B cell (primary cell): ENCODE data around the gene TCERG1L. TPM values are rescaled to one million over a fixed set of nuclear protein-coding genes. Genes with fewer than 3 reads are reported as not detected.
A peak's percentile ranks its signal among the peaks of the same experiment; 100 is the strongest.

Experiments
- ATAC-seq: fragments of 200-7000 bp; cut with Tn5 transposase; one replicate; pipeline ENCODE4 v1.10.0; 2021; ENCODE audit warnings: low read depth, mild to moderate bottlenecking, moderate number of reproducible peaks, moderate library complexity
- CTCF ChIA-PET: fragments of 350-600 bp; sonication (Branson Sonifier 250); formaldehyde crosslinking; loops from one replicate; lab custom pipeline; 2021; ENCODE audit warnings: antibody characterized with exemption, inconsistent platforms; lab: Charles Lee
- POLR2A ChIA-PET: fragments of 350-600 bp; sonication (Branson Sonifier 250); formaldehyde crosslinking; loops from one replicate; lab custom pipeline; 2021; ENCODE audit warnings: antibody characterized with exemption; lab: Charles Lee
- DNase-seq: peaks from one replicate; pipeline ENCODE4 v3.0.0; 2013
- H2AFZ ChIP-seq: 2 replicates; pipeline ENCODE4 v1.6.1; 2012; ENCODE audit warnings: mild to moderate bottlenecking, low read depth, low read length; ENCODE audit not compliant: insufficient read depth, poor library complexity, severe bottlenecking
- H3K27ac ChIP-seq, 2 donors: 1 replicate in 1 of 2; 2 replicates in 1 of 2; pipeline ENCODE4 v1.5.1; 2012 to 2013; ENCODE audit warnings: low read length in 2 of 2, mild to moderate bottlenecking in 2 of 2, moderate library complexity in 1 of 2
- H3K27me3 ChIP-seq, 4 experiments: fragments of 200-600 bp in 1 of 4; sonication (generic) in 1 of 4; replicated peaks in 1 of 4; 1 replicate in 2 of 4; 2 replicates in 2 of 4; pipeline versions ENCODE4 v1.6.1 to v1.7.0; 2013 to 2016; ENCODE audit warnings: low read length in 3 of 4, mild to moderate bottlenecking in 2 of 4, mixed read lengths in 1 of 4, moderate library complexity in 1 of 4; ENCODE audit not compliant: insufficient read depth in 4 of 4, control insufficient read depth in 3 of 4; ENCODE audit errors: control extremely low read depth in 1 of 4
- H3K36me3 ChIP-seq, 2 experiments: replicated peaks in 1 of 2; 1 replicate in 1 of 2; 2 replicates in 1 of 2; pipeline versions ENCODE4 v1.6.1 to v1.7.1; 2013; ENCODE audit warnings: low read length in 1 of 2; ENCODE audit not compliant: insufficient read depth in 2 of 2, control insufficient read depth in 1 of 2; ENCODE audit errors: control extremely low read depth in 1 of 2, extremely low read depth in 1 of 2
- H3K4me1 ChIP-seq, 2 donors: fragments of 200-600 bp in 1 of 2; sonication (generic) in 1 of 2; 1 replicate in 1 of 2; 2 replicates in 1 of 2; pipeline versions ENCODE4 v1.5.1 to v1.6.1; 2013 to 2017; ENCODE audit warnings: low read length in 2 of 2; ENCODE audit not compliant: control insufficient read depth in 2 of 2, insufficient read depth in 2 of 2
- H3K4me2 ChIP-seq: replicated peaks from 2 replicates; pipeline ENCODE3; 2012; ENCODE audit warnings: mild to moderate bottlenecking, low read depth, low read length; ENCODE audit not compliant: poor library complexity, severe bottlenecking
- H3K4me3 ChIP-seq, 5 experiments: fragments of 200-600 bp in 1 of 5; sonication (generic) in 1 of 5; 1 replicate in 3 of 5; 2 replicates in 2 of 5; pipeline versions ENCODE4 v1.5.1 to v1.7.0; 2011 to 2016; ENCODE audit warnings: low read length in 4 of 5, mild to moderate bottlenecking in 4 of 5, low read depth in 2 of 5, control low read depth in 1 of 5, moderate library complexity in 1 of 5; ENCODE audit not compliant: insufficient read depth in 1 of 5; ENCODE audit errors: control extremely low read depth in 1 of 5, extremely low read depth in 1 of 5
- H3K79me2 ChIP-seq: fragments of 200-600 bp; sonication (generic); one replicate; pipeline ENCODE4 v1.6.0; 2016; ENCODE audit warnings: low read length; ENCODE audit not compliant: control insufficient read depth, insufficient read depth
- H3K9ac ChIP-seq: fragments of 200-600 bp; sonication (generic); 2 replicates; pipeline ENCODE4 v1.6.1; 2017; ENCODE audit warnings: mild to moderate bottlenecking, low read length, moderate library complexity
- H3K9me3 ChIP-seq, 3 donors: one replicate each; pipeline versions ENCODE4 v1.6.1 to v1.7.1; 2013; ENCODE audit warnings: low read length in 2 of 3; ENCODE audit not compliant: control insufficient read depth in 2 of 3, insufficient read depth in 1 of 3; ENCODE audit errors: control extremely low read depth in 1 of 3
- H4K20me1 ChIP-seq: 2 replicates; pipeline ENCODE4 v1.6.0; 2012; ENCODE audit warnings: mild to moderate bottlenecking, low read length; ENCODE audit not compliant: insufficient read depth, control insufficient read depth, poor library complexity, severe bottlenecking
- H3K27ac Mint-ChIP-seq: one replicate; pipeline ENCODE4 v1.8.0; 2021; ENCODE audit warnings: mixed read lengths
- H3K27me3 Mint-ChIP-seq: one replicate; pipeline ENCODE4 v1.8.0; 2021; ENCODE audit warnings: mixed read lengths
- H3K4me1 Mint-ChIP-seq: one replicate; pipeline ENCODE4 v1.8.0; 2021; ENCODE audit warnings: mixed read lengths
- H3K4me3 Mint-ChIP-seq: one replicate; pipeline ENCODE4 v1.8.0; 2021; ENCODE audit warnings: mixed read lengths
- H3K9me3 Mint-ChIP-seq: one replicate; pipeline ENCODE4 v1.8.0; 2022; ENCODE audit warnings: mixed read lengths; ENCODE audit not compliant: insufficient read depth
- EZH2 ChIP-seq: IDR thresholded peaks from 2 replicates; pipeline ENCODE4 v1.6.1; 2012; ENCODE audit warnings: borderline replicate concordance, low read depth, mild to moderate bottlenecking, moderate library complexity, low read length; ENCODE audit not compliant: insufficient read depth, poor library complexity, severe bottlenecking
- WGBS: methylation state at CpG from one replicate; pipeline ENCODE4 v1.1.5; 2013; ENCODE audit warnings: missing lambda C conversion rate; ENCODE audit not compliant: insufficient coverage; 5-methylcytosine and 5-hydroxymethylcytosine counted together
- intact Hi-C: fragments of 100-400 bp; cut with micrococcal nuclease; formaldehyde crosslinking; loops from one replicate; pipeline ENCODE4 v1.10.0; 2022
- polyA plus RNA-seq: library from polyadenylated mRNA; depleted of rRNA; stranded (reverse); fragments of >200 nt; gene quantifications from 2 replicates; pipeline ENCODE4 v1.2.3, GENCODE V29; 2012
- total RNA-seq, 2 donors: library from RNA; stranded (reverse); fragments of 120-200 nt in 1 of 2; gene quantifications; 1 replicate in 1 of 2; 2 replicates in 1 of 2; pipeline versions ENCODE4 v1.2.3 to v1.2.4, GENCODE V29; 2013 to 2022
- TF ChIP-seq, protein P1 (sequence below): fragments of 200-600 bp; IDR thresholded peaks from one replicate; pipeline ENCODE4 v1.8.0; 2022; ENCODE audit warnings: antibody characterized with exemption, mild to moderate bottlenecking

The TCERG1L gene
- total and polyA plus RNA-seq, 2 donors (not counting 1 experiment from before 2014, with no cell fraction given), result 0.10 TPM; not detected in 1

DNA sequence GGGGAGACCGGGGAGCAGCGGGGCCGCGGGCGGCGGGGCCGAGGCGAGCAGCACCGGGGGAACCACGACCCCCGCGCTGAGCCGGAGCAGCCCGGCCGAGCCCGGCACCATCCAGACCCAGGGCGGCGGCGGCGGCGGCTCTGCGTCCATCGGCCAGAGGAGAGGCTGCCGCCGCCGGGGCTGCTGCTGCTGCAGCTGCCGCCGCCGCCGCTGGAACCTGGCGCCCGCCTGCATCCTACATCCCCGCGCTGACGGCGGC lies 190 bp downstream of the TCERG1L start:
- POLR2A ChIA-PET, result no interaction called here
- Histone ChIP-seq H3K27me3 (peaks cover 0 to 32% (median 10%) of the 10 kb centered on the region in 4 experiments), H3K9me3 (peaks cover 0 to 14% (median 0%) of the 10 kb centered on the region in 3 donors), H3K27ac (no peak overlapping the region), H3K79me2 (no peaks in the 10 kb centered on the region), H3K4me2 (no peak overlapping the region), H3K4me3 (no peak overlapping the region), H3K36me3 (no peaks in the 10 kb centered on the region), H4K20me1 (no peaks in the 10 kb centered on the region), H3K9ac (no peak overlapping the region), H3K4me1 (peaks cover 0 to 2% of the 10 kb centered on the region in 2 donors), H2AFZ (no peak overlapping the region)
- Mint-ChIP-seq H3K4me3 (no peak overlapping the region), H3K9me3 (no peaks in the 10 kb centered on the region), H3K27ac (no peak overlapping the region), H3K4me1 (peaks cover 11% of the 10 kb centered on the region), H3K27me3 (peaks cover 52% of the 10 kb centered on the region)
- WGBS, result 7% methylated on average over 36 of the region's 36 CpGs
- TF ChIP-seq, protein P1, sequence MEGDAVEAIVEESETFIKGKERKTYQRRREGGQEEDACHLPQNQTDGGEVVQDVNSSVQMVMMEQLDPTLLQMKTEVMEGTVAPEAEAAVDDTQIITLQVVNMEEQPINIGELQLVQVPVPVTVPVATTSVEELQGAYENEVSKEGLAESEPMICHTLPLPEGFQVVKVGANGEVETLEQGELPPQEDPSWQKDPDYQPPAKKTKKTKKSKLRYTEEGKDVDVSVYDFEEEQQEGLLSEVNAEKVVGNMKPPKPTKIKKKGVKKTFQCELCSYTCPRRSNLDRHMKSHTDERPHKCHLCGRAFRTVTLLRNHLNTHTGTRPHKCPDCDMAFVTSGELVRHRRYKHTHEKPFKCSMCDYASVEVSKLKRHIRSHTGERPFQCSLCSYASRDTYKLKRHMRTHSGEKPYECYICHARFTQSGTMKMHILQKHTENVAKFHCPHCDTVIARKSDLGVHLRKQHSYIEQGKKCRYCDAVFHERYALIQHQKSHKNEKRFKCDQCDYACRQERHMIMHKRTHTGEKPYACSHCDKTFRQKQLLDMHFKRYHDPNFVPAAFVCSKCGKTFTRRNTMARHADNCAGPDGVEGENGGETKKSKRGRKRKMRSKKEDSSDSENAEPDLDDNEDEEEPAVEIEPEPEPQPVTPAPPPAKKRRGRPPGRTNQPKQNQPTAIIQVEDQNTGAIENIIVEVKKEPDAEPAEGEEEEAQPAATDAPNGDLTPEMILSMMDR, result no peak
- no peak for TF ChIP-seq EZH2
- no peak for ATAC-seq
- CTCF ChIA-PET, result no interaction called here
- intact Hi-C loops, result no loop called here
- DNase-seq, result no peak

DNA sequence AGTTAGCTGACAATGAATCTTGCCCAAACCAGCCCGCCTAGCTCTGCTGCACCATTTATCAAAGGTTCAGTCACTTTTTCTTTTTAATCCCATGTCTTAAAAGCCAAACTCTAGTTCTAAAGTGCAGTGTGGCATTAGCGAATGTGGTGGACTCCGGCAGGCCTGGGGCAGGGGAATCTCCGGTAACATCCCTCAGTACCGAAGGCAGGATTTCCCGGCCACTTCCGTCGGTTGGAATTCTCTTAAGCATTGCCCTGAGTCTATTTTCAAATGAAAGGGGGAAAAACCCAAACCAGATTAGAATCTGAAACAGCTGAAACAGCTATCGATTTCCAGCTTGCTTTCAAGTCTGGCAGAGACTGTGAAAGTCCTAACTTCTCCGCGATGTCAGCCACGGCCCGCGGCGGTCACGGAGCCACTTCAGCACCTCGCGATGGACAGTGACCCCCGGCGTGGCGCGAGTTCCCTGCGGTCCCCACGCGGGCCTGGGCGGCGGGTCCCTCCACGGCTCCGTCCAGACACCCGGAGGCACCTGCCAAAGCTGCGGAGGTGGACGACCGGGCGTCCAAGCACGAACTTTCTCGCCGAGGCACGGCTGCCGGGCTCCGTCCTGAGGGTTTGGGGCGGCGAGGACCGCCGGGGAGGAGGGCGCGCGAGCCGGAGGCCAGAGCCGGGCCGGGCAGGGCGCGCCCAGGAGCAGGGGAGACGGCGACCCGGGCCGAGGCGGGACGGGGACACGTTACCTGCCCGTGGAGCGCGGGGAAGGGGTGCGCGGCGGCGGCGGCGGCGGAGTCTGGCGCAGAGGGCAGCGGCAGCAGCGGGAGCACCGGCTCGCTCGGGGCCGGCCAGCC lies 745 bp downstream of the TCERG1L start:
- Histone ChIP-seq H3K4me1 (peaks cover 0 to 2% of the 10 kb centered on the region in 2 donors), H4K20me1 (no peaks in the 10 kb centered on the region), H3K27ac (no peak overlapping the region), H2AFZ (peak overlapping the region; percentile 22), H3K79me2 (no peaks in the 10 kb centered on the region), H3K36me3 (no peaks in the 10 kb centered on the region), H3K4me2 (peak overlapping the region; percentile 1), H3K27me3 (peaks cover 0 to 32% (median 10%) of the 10 kb centered on the region in 4 experiments), H3K9ac (no peak overlapping the region), H3K4me3 (no peak overlapping the region), H3K9me3 (peaks cover 0 to 12% (median 0%) of the 10 kb centered on the region in 3 donors)
- DNase-seq, result no peak
- Mint-ChIP-seq H3K4me1 (peaks cover 11% of the 10 kb centered on the region), H3K27ac (no peak overlapping the region), H3K9me3 (no peaks in the 10 kb centered on the region), H3K4me3 (peak overlapping the region; percentile 54), H3K27me3 (peaks cover 51% of the 10 kb centered on the region)
- ChIA-PET POLR2A (no interaction called here), CTCF (no interaction called here)
- no peak for ATAC-seq
- TF ChIP-seq EZH2, result no peak
- TF ChIP-seq, protein P1, result no peak
- 11% methylated on average over 75 of the region's 76 CpGs for WGBS
- intact Hi-C loops, result no loop called here
